GM12875 (cell line): ENCODE measurements around the gene SNX6.
"Not testable (repeated sequence)": the region's sequence is repeated elsewhere in the genome, so short reads cannot be mapped to it uniquely, and the experiment has no call there.

Source experiments
- H3K4me3 ChIP-seq: one replicate; pipeline ENCODE4 v1.5.1; 2011; ENCODE audit warnings: low read depth, low read length, control low read depth
- TF ChIP-seq, protein P1 (sequence below): IDR thresholded peaks from 2 replicates; pipeline ENCODE4 v1.5.1; 2011; ENCODE audit warnings: low read depth, mild to moderate bottlenecking, control low read depth, inconsistent platforms, low read length, moderate library complexity, borderline replicate concordance; ENCODE audit not compliant: insufficient read depth

SNX6 gene

DNA sequence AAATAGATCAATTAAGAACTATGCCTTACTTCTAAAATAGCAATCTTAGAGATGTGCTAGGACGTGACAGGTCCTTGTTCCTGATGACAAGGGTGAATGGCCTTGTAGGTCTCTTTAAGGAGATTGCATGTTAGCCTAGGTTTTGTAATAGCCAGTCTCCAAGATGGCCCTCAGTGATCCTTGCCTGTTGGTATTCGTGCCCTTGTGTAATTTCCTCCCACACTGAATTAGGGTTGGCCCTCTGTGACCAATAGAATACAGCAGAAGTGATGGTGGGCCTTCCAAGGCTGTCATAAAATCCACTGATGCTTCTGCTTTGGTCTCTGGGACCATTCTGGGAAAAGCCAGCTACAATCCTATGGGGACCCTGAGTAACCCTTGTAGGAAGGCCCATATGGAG, 38.2 kb upstream of the SNX6 start:
- H3K4me3 ChIP-seq: no peak overlapping the region
- TF ChIP-seq, protein P1, sequence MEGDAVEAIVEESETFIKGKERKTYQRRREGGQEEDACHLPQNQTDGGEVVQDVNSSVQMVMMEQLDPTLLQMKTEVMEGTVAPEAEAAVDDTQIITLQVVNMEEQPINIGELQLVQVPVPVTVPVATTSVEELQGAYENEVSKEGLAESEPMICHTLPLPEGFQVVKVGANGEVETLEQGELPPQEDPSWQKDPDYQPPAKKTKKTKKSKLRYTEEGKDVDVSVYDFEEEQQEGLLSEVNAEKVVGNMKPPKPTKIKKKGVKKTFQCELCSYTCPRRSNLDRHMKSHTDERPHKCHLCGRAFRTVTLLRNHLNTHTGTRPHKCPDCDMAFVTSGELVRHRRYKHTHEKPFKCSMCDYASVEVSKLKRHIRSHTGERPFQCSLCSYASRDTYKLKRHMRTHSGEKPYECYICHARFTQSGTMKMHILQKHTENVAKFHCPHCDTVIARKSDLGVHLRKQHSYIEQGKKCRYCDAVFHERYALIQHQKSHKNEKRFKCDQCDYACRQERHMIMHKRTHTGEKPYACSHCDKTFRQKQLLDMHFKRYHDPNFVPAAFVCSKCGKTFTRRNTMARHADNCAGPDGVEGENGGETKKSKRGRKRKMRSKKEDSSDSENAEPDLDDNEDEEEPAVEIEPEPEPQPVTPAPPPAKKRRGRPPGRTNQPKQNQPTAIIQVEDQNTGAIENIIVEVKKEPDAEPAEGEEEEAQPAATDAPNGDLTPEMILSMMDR: no peak

DNA sequence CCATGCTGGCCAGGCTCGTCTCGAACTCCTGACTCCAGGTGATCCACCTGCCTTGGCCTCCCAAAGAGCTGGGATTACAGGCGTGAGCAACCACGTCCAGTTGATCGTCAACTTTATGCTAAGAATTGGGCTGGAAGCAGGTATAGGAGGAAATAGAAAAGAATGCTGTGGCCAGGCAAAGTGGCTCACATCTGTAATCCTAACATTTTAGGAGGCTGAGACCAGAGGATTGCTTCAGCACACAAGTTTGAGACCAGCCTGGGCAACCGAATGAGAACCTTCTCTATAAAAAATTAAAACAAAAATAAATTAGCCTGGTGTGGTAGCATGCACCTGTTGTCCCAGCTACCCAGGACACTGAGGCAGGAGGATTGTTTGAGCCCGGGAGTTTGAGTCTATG, 37.1 kb upstream of the SNX6 start:
- TF ChIP-seq, protein P1: no peak
- H3K4me3 ChIP-seq: no peak overlapping the region

DNA sequence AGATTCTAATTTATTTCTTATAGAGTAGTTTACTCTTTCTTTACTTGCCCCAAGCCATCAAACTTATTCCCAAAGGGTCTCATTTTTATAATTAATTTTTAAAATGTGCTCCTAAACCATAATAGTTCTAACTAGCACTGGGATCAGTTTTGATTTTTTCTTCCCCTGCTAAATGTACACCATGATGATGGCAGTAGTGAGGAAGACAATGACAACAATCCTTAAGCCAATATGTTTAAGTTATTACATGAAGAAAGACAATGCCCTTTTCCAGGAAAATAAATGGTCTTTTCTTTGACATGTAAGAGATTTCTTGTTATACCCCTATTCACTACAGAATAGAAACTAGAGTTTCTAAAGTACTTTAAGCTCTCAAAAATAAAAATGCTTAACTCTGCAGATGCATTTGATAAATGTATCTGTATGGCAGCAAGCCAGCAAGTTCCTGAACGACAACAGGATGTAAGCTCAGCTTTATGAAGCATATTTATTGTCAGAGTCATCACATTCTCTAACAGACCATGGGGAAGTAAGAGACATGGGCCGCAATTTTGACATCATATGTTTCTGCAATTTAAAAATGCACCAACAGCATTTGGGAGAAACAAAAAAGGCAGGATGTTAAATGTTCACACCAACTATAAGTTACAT, 36.0 kb upstream of the SNX6 start:
- H3K4me3 ChIP-seq: no peak overlapping the region
- TF ChIP-seq, protein P1: no peak

DNA sequence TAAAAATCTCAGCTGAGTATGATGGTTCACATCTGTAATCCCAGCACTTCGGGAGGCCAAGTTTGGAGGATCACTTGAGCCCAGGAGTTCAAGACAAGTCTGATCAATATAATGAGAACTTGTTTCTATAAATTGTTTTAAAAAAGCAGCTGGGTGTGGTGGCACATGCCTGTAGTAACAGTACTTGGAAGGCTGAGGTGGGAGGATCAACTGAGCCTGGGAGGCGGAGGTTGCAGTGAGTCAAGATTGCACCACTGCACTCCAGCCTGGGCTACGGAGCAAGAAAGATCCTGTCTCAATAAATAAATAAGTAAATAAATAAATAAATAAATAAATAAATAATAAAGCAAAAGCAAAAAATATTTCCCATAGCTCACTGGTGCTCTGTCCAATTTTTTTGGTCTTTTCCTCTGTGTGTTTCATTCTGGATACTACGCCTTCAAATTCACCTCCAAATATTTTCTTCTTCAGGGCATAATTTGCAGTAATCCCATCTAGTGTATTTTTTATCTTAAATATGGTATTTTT, 32.7 kb upstream of the SNX6 start:
- H3K4me3 ChIP-seq: no peak overlapping the region
- TF ChIP-seq, protein P1: no peak

DNA sequence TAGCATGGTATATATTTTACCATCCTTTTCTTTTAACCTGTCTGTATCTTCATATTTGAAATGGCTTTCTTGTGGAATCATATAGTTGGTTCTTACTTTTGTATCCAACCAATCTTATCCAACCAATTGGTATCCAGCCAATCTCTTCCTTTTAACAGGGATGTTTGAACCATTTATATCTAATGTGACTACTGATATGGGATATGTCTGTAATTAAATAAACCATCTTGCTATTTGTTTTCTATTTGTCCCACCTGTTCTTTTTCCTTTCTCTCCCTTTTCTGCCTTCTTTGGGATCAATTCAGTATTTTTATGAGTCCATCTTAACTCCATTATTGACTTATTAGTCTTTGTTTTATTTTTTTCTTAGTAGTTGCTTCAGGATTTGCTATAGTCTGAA, 30.8 kb upstream of the SNX6 start:
- TF ChIP-seq, protein P1: no peak
- no peak overlapping the region for H3K4me3 ChIP-seq

DNA sequence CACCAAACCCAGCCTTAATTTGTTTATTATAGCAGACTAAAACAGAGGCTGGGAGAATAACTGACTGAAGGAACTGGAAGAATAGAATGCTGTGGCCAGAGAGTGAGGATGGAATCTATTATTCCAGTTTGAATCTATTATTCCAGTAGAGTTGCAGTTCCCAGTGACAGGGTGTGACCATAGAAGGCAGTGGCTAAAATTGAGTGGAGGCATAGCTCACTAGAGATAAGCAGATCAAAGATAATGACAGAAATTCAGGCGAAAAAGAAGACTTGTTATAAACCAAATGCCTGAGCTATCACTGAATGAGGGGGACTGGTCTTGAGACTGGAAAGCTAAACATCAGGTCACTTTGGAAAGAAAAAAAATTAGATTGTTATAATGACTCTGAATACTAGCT, 26.0 kb upstream of the SNX6 start:
- TF ChIP-seq, protein P1: no peak
- H3K4me3 ChIP-seq: no peak overlapping the region

DNA sequence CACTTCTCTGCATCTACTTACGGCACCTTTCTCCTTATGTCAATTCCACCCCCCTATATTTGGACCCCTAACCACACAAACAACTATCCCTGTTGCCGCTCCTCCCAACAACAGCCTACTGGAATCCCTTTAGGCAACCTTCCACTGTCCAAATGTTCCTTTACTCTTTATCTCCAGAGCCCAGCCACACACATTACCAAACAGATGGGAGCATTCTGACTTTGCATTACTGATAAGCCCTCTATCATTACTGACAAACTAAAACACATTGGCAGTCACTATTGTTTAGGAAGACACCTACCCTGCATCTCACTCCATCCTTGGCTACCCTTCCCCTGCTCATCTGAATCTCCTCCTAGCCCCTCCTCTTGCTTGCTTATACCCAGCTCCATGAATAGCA, 23.1 kb upstream of the SNX6 start:
- H3K4me3 ChIP-seq: not testable (repeated sequence)

DNA sequence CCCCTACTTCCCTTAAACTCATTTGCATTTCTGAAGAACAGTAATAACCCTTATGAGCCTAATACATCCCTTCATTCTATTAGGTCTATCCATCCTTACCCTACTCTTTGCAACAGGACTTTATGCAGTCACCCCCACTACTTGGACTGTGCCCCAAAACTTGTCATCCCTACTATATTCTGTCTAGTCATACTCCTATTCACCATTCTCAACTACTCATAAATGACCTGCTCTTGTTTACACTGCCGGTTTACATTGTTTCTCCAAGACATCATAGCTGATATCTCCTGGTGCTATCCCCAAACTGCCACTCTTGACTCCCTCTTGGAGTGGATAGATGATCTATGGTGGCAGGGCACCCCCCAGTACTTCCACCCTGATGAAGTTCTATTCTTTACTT, 22.4 kb upstream of the SNX6 start:
- not testable (repeated sequence) for H3K4me3 ChIP-seq
